ACC112 (cell line): Measurements from ENCODE around the gene MAML1.

ENCODE experiments used
- H2AFZ ChIP-seq: fragments of 200-600 bp; sonication (generic); one replicate; pipeline ENCODE4 v1.6.0; 2017; ENCODE audit warnings: antibody characterized with exemption, low read length; ENCODE audit not compliant: unreplicated experiment
- H3K27ac ChIP-seq: fragments of 200-600 bp; sonication (generic); 2 replicates; pipeline ENCODE4 v1.5.1; 2014; ENCODE audit warnings: low read depth, mild to moderate bottlenecking, antibody characterized with exemption, low read length, moderate library complexity
- H3K27me3 ChIP-seq: fragments of 200-600 bp; sonication (generic); 2 replicates; pipeline ENCODE4 v1.6.1; 2014; ENCODE audit warnings: mild to moderate bottlenecking, antibody characterized with exemption, low read length, moderate library complexity, mixed read lengths; ENCODE audit not compliant: insufficient read depth
- H3K36me3 ChIP-seq: fragments of 200-600 bp; sonication (generic); 2 replicates; pipeline ENCODE4 v1.6.1; 2016; ENCODE audit warnings: mild to moderate bottlenecking, antibody characterized with exemption, low read length, moderate library complexity, mixed read lengths; ENCODE audit not compliant: insufficient read depth
- H3K4me1 ChIP-seq: fragments of 200-600 bp; sonication (generic); one replicate; pipeline ENCODE4 v1.6.1; 2016; ENCODE audit warnings: low read length, mixed read lengths; ENCODE audit not compliant: insufficient read depth, unreplicated experiment, control insufficient read depth
- H3K4me3 ChIP-seq: fragments of 200-600 bp; sonication (generic); 2 replicates; pipeline ENCODE4 v1.5.1; 2014; ENCODE audit warnings: mild to moderate bottlenecking, low read depth, low read length
- H3K79me2 ChIP-seq: fragments of 200-600 bp; sonication (generic); one replicate; pipeline ENCODE4 v1.6.0; 2016; ENCODE audit warnings: low read length; ENCODE audit not compliant: control insufficient read depth, unreplicated experiment, insufficient read depth

Gene MAML1

DNA sequence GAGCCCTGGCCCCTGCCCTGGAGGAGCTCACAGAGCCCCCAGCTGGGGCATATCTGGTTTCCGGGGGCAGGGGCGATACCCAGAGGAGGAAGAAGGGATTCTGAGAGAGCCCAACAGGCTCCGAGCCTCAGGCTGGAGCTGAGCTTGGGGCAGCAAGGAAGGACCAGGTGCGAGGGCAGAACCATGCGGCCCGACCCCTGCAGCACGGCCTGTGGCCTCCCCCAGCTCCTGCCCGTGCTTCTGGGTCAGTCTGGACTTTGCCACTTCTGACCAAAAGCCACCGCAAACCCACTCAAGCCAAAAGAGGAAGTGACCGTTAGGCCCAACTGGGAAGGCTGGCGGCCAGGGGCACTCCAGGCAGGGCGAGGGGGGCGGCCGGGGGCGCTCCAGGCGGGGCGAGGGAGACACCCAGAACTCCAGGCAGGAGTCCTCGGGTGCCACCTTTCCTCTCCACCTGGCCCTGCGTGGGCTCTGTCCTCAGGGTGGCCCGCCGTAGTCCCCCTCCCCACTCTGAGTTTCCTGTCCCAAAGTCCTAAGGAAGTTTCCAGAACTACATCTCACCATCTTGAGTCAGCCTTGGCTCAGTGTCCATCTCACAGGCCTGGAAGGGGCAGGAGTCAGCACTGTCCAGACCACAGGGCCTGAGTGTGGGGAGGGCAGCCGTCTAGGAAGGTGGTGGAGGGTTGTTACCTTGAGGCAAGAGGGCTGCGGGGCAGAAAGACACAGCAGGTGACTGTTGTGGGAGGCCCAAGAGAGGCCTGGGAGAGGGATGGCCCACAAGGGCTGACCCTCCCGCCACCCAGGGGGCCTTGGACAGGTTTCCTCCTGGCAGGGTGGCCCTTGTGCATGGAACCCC is 60.2 kb downstream of the MAML1 start:
- Histone ChIP-seq H3K27me3 (no peaks in the 10 kb centered on the region), H3K4me1 (peaks cover 6% of the 10 kb centered on the region), H3K27ac (no peak overlapping the region), H3K4me3 (no peak overlapping the region), H3K36me3 (no peaks in the 10 kb centered on the region), H3K79me2 (no peaks in the 10 kb centered on the region), H2AFZ (no peak overlapping the region)

- H3K4me1 ChIP-seq = peaks cover 6% of the 10 kb centered on the region
- H3K36me3 ChIP-seq = no peaks in the 10 kb centered on the region
- no peak within 1 kb of the TSS for H2AFZ ChIP-seq
- H3K4me3 ChIP-seq = no peak within 1 kb of the TSS
- no peak within 1 kb of the TSS for H3K27ac ChIP-seq
- no peaks in the 10 kb centered on the region for H3K79me2 ChIP-seq
- no peaks in the 10 kb centered on the region for H3K27me3 ChIP-seq
Observed at GRCh38 chr5:179793468-179794139, 61.0 kb downstream of the MAML1 start, which contains the start of gene LTC4S. TSS of gene LTC4S (plus strand) at chr5:179793986. CDS start at chr5:179794081, 95 bp downstream.

GRCh38 chr5:179794171-179794570 is 61.5 kb downstream of the MAML1 start:
- Histone ChIP-seq H3K4me3 (no peak overlapping the region), H3K79me2 (no peaks in the 10 kb centered on the region), H3K27ac (no peak overlapping the region), H3K27me3 (no peaks in the 10 kb centered on the region), H3K4me1 (peaks cover 6% of the 10 kb centered on the region), H2AFZ (no peak overlapping the region), H3K36me3 (peaks cover 3% of the 10 kb centered on the region; the same call in 1 of the 2 replicates)

- H3K4me3 ChIP-seq = no peak overlapping the region
- peaks cover 6% of the 10 kb centered on the region for H3K4me1 ChIP-seq
- H3K27me3 ChIP-seq = no peaks in the 10 kb centered on the region
- peaks cover 7% of the 10 kb centered on the region; the same call in 1 of the 2 replicates for H3K36me3 ChIP-seq
- H3K79me2 ChIP-seq = no peaks in the 10 kb centered on the region
- H2AFZ ChIP-seq = no peak overlapping the region
- H3K27ac ChIP-seq = no peak overlapping the region
Observed at GRCh38 chr5:179794575-179794974, 62.0 kb downstream of the MAML1 start.

DNA sequence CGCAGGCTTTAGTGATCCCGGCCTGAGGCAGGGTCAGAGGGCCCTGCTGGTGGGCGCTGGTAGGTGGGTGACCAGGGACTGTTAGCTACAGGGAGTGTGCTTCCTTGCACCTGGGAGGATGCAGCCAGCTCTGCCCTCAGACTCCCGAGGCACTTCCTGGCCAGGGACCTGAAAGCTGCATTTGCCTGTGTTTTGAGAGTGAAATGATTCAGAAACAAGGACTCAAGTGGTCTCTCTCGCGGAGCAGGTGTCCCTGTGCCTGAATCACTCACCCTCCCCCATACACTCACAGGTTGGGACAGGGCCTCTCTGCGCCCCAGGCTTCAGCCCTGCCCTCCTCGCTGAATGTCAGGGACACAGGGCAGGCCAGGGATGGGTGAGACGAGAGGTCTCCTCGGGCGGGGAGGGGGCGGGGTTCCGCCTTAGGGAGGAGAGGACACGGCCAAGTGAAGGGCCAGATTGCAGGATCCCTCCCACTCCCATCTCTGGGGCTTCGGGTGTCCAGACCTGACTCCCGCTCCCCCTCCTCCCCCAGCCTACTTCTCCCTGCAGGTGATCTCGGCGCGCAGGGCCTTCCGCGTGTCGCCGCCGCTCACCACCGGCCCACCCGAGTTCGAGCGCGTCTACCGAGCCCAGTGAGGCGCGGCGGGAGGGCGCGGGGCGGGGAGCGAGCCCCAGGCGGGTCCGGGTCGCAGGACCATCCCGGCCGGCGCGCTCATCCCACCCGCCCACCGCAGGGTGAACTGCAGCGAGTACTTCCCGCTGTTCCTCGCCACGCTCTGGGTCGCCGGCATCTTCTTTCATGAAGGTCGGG is 62.6 kb downstream of the MAML1 start:
- H3K79me2 ChIP-seq = no peaks in the 10 kb centered on the region
- H2AFZ ChIP-seq = no peak overlapping the region
- H3K36me3 ChIP-seq = peaks cover 7% of the 10 kb centered on the region; the same call in 1 of the 2 replicates
- H3K4me3 ChIP-seq = peak overlapping the region; percentile 74
- no peaks in the 10 kb centered on the region for H3K27me3 ChIP-seq
- H3K4me1 ChIP-seq = peaks cover 6% of the 10 kb centered on the region
- H3K27ac ChIP-seq = no peak overlapping the region

DNA sequence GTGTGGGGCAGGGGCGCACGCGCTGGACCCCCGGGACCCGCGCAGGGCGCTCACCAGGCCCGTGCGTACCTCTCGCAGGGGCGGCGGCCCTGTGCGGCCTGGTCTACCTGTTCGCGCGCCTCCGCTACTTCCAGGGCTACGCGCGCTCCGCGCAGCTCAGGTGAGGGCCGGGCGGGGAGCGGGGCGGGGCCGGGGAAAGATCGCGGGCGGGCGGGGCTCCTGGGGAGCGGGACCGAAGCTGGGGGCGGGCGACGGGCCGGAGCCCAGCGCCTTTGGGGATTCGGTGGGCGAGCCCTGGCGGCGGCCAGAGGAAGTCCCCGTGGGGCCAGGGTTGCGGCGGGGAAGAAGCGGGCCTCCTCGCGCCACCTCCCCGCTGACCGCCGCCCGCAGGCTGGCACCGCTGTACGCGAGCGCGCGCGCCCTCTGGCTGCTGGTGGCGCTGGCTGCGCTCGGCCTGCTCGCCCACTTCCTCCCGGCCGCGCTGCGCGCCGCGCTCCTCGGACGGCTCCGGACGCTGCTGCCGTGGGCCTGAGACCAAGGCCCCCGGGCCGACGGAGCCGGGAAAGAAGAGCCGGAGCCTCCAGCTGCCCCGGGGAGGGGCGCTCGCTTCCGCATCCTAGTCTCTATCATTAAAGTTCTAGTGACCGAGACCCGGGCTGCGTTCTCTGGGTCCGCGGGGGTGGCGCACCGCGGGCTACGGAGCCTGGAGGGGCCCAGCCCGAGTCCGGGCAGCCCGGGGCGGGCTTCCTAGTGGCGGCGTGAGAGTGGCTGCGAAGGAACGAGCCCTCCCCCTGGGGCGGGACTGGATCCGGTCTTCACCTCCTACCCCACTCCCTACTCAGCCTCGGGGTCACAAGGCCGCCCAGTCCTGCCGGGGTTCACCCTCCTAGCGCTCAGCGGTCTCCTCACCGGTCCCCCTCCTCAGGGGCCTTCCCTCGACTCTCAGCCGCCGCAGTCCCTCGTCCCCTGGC is 63.5 kb downstream of the MAML1 start:
- Histone ChIP-seq H3K27ac (no peak overlapping the region; the same call in 1 of the 2 replicates), H3K36me3 (peaks cover 11% of the 10 kb centered on the region; the same call in 1 of the 2 replicates), H3K27me3 (no peaks in the 10 kb centered on the region), H2AFZ (no peak overlapping the region), H3K4me3 (peak overlapping the region; percentile 74), H3K4me1 (peaks cover 6% of the 10 kb centered on the region), H3K79me2 (no peaks in the 10 kb centered on the region)

- Histone ChIP-seq H3K27ac (no peak overlapping the region), H3K4me1 (peaks cover 6% of the 10 kb centered on the region), H3K79me2 (peaks cover 3% of the 10 kb centered on the region), H2AFZ (no peak overlapping the region), H3K27me3 (no peaks in the 10 kb centered on the region), H3K36me3 (peaks cover 11% of the 10 kb centered on the region; the same call in 1 of the 2 replicates), H3K4me3 (peak overlapping the region; percentile 74)
Observed at GRCh38 chr5:179796877-179797608, 64.4 kb downstream of the MAML1 start.

DNA sequence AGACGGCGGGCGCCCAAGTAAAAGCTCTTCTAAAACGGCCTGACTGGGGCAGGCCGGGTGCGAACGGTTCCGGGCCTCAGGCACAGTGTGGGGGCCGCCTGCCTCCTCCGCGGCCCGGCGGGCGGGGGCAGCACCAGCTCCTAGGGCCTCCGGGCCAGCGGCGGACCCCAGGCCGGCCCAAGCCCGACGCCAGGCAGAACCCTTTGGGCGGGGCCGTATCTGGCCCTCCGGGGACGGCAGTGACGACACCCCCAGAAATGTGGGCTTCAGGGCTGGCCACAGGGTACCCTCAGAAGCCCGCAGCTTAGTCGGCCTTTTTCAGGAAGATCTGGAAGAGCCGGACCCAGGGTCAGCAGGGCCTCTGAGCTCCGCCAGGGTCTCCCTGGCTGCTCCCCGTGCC is 65.1 kb downstream of the MAML1 start:
- Histone ChIP-seq H3K27me3 (no peaks in the 10 kb centered on the region), H3K27ac (no peak overlapping the region), H3K79me2 (peaks cover 10% of the 10 kb centered on the region), H3K4me3 (no peak overlapping the region), H3K4me1 (peaks cover 10% of the 10 kb centered on the region), H3K36me3 (peaks cover 11% of the 10 kb centered on the region; the same call in 1 of the 2 replicates), H2AFZ (no peak overlapping the region)

DNA sequence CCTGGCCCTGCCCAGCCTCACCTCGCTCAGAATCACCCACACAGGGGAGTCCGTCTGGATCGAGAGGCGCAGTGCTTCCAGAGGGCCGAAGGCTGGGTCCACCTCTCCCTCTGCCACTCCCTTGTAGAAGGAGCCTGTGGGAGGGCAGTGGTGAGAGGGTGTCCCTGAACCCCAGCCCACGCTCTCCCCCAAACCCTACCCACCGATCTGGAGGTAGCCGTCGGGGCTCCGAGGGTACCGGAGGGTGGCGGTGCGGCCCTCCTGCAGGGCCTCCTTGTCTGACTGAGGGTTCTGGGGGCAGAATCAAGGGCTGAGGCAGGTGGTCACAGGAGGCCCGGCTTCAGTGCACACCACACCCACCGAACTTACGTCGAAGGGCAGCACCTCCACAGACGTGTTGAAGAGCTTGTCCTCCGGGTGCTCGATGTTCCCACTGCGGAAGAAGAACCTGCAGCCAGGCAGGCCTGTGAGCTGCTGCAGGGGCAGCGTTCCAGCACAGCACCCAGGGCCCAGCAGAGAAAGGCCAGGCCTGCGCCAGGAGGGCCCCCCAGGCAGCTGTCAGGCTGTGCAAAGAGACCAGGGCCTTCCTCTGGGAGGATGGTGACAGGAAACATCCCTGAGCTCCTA is 65.6 kb downstream of the MAML1 start:
- Histone ChIP-seq H2AFZ (no peak overlapping the region), H3K4me1 (peaks cover 16% of the 10 kb centered on the region), H3K27ac (no peak overlapping the region), H3K79me2 (peaks cover 14% of the 10 kb centered on the region), H3K36me3 (peaks cover 11% of the 10 kb centered on the region; the same call in 1 of the 2 replicates), H3K27me3 (no peaks in the 10 kb centered on the region), H3K4me3 (no peak overlapping the region)
